GM19193 (cell line): ENCODE results near the gene IKBKG.
A peak's percentile ranks its signal among the peaks of the same experiment; 100 is the strongest.

Source experiments
- POLR2A ChIP-seq: IDR thresholded peaks from 4 replicates; pipeline ENCODE4 v1.6.1; 2011; ENCODE audit not compliant: insufficient read depth, insufficient read length; ENCODE audit errors: extremely low read depth

The IKBKG gene

GRCh38 chrX:154547245-154548027 is at the start of gene IKBKG:
TSS of gene IKBKG (plus strand) at chrX:154547620. CDS start at chrX:154552003, 4,383 bp downstream.
- peak; percentile 76 for TF ChIP-seq POLR2A

GRCh38 chrX:154502098-154502497 is 45.3 kb upstream of the IKBKG start:
- no peak for TF ChIP-seq POLR2A

- no peak for TF ChIP-seq POLR2A
Observed at GRCh38 chrX:154502989-154503388, 44.4 kb upstream of the IKBKG start.

GRCh38 chrX:154505734-154506133 is 41.7 kb upstream of the IKBKG start:
- no peak for TF ChIP-seq POLR2A

- no peak for TF ChIP-seq POLR2A
Observed at GRCh38 chrX:154506483-154507332, 40.7 kb upstream of the IKBKG start.

GRCh38 chrX:154507673-154508383 is 39.6 kb upstream of the IKBKG start:
- no peak for TF ChIP-seq POLR2A

GRCh38 chrX:154508384-154508745 is 39.1 kb upstream of the IKBKG start:
- no peak for TF ChIP-seq POLR2A

- no peak for TF ChIP-seq POLR2A
Observed at GRCh38 chrX:154509455-154509854, 38.0 kb upstream of the IKBKG start.

GRCh38 chrX:154511761-154512160 is 35.7 kb upstream of the IKBKG start:
- TF ChIP-seq POLR2A: no peak

GRCh38 chrX:154512879-154513553 is 34.4 kb upstream of the IKBKG start:
- TF ChIP-seq POLR2A: no peak

GRCh38 chrX:154513716-154514115 is 33.7 kb upstream of the IKBKG start:
- TF ChIP-seq POLR2A: no peak

GRCh38 chrX:154515090-154515965 is 32.1 kb upstream of the IKBKG start:
- TF ChIP-seq POLR2A: peak; percentile 26

- peak; percentile 77 for TF ChIP-seq POLR2A
Observed at GRCh38 chrX:154515966-154516655, 31.3 kb upstream of the IKBKG start, which contains the start of gene FAM3A. TSS of gene FAM3A (minus strand) at chrX:154516232. CDS start at chrX:154515772, 460 bp downstream.
